Type B pancreatic cell (in vitro differentiated cells): Measurements from ENCODE around the gene PRSS56. TPM values are rescaled to one million over a fixed set of nuclear protein-coding genes. Genes with fewer than 3 reads are reported as not detected.

ENCODE experiments used
- DNase-seq: peaks from one replicate; pipeline ENCODE4 v3.0.0; 2021; ENCODE audit warnings: mixed read lengths; ENCODE audit not compliant: unreplicated experiment; ENCODE audit errors: extremely low spot score
- H3K27ac Mint-ChIP-seq: 2 replicates; pipeline ENCODE4 v1.8.0; 2021; ENCODE audit warnings: mild to moderate bottlenecking, mixed read lengths
- H3K27me3 Mint-ChIP-seq: 2 replicates; pipeline ENCODE4 v1.8.0; 2021; ENCODE audit warnings: mixed read lengths
- H3K36me3 Mint-ChIP-seq: 2 replicates; pipeline ENCODE4 v1.8.0; 2021; ENCODE audit warnings: mixed read lengths
- H3K4me1 Mint-ChIP-seq: one replicate; pipeline ENCODE4 v1.8.0; 2021; ENCODE audit warnings: mixed read lengths; ENCODE audit not compliant: unreplicated experiment
- H3K4me3 Mint-ChIP-seq: 2 replicates; pipeline ENCODE4 v1.8.0; 2021; ENCODE audit warnings: mild to moderate bottlenecking, mixed read lengths
- H3K9me3 Mint-ChIP-seq: 2 replicates; pipeline ENCODE4 v1.8.0; 2021; ENCODE audit warnings: mixed read lengths
- CTCF ChIP-seq: fragments of 200-600 bp; sonication (generic); conservative IDR thresholded peaks from 2 replicates; pipeline ENCODE4 v1.5.0; 2021; ENCODE audit warnings: antibody characterized with exemption, mild to moderate bottlenecking
- long read RNA-seq: library from polyadenylated mRNA; unstranded; transcript quantifications from one replicate; pipeline ENCODE4 v2.0.0, GENCODE V29; 2020
- total RNA-seq: library from RNA; stranded (reverse); gene quantifications from 2 replicates; pipeline ENCODE4 v1.2.1, GENCODE V29; 2021; ENCODE audit warnings: low replicate concordance

PRSS56 gene
- total RNA-seq: 0.34 TPM in 1 of 2 replicates, not detected in the other
- long read RNA-seq: 0 reads

GRCh38 chr2:232519581-232520438 is at the start of gene PRSS56:
TSS of gene PRSS56 (plus strand) at chr2:232520388. CDS start at chr2:232520599, 211 bp downstream.
- H3K9me3 Mint-ChIP-seq: no peaks in the 10 kb centered on the region
- TF ChIP-seq CTCF: no peak
- no peak for DNase-seq
- peaks cover 13% of the 10 kb centered on the region for H3K4me1 Mint-ChIP-seq
- no peak within 1 kb of the TSS for H3K27ac Mint-ChIP-seq
- no peak within 1 kb of the TSS for H3K4me3 Mint-ChIP-seq
- peaks cover 55% of the 10 kb centered on the region for H3K27me3 Mint-ChIP-seq
- no peaks in the 10 kb centered on the region for H3K36me3 Mint-ChIP-seq

- H3K4me1 Mint-ChIP-seq: peaks cover 9% of the 10 kb centered on the region
- H3K36me3 Mint-ChIP-seq: no peaks in the 10 kb centered on the region
- peaks cover 65% of the 10 kb centered on the region for H3K27me3 Mint-ChIP-seq
- no peak overlapping the region for H3K27ac Mint-ChIP-seq
- no peak overlapping the region for H3K4me3 Mint-ChIP-seq
- peak; percentile 53 for DNase-seq
- peaks cover 10% of the 10 kb centered on the region for H3K9me3 Mint-ChIP-seq
- no peak for TF ChIP-seq CTCF
Measured at GRCh38 chr2:232473467-232473890, 46.7 kb upstream of the PRSS56 start.

GRCh38 chr2:232476045-232476444 is 44.1 kb upstream of the PRSS56 start:
- Mint-ChIP-seq H3K36me3 (no peaks in the 10 kb centered on the region), H3K9me3 (peaks cover 10% of the 10 kb centered on the region), H3K4me3 (no peak overlapping the region), H3K4me1 (peaks cover 9% of the 10 kb centered on the region), H3K27me3 (peaks cover 51% of the 10 kb centered on the region), H3K27ac (no peak overlapping the region)
- no peak for DNase-seq
- no peak for TF ChIP-seq CTCF

GRCh38 chr2:232476791-232477190 is 43.4 kb upstream of the PRSS56 start:
- DNase-seq: no peak
- Mint-ChIP-seq H3K4me3 (no peak overlapping the region), H3K36me3 (no peaks in the 10 kb centered on the region), H3K27ac (no peak overlapping the region), H3K9me3 (peaks cover 10% of the 10 kb centered on the region), H3K27me3 (peaks cover 45% of the 10 kb centered on the region), H3K4me1 (peaks cover 9% of the 10 kb centered on the region)
- no peak for TF ChIP-seq CTCF

GRCh38 chr2:232477751-232478510 is 42.3 kb upstream of the PRSS56 start:
- Mint-ChIP-seq H3K27ac (no peak overlapping the region), H3K4me1 (peaks cover 8% of the 10 kb centered on the region), H3K36me3 (no peaks in the 10 kb centered on the region), H3K9me3 (peaks cover 3% of the 10 kb centered on the region), H3K4me3 (no peak overlapping the region), H3K27me3 (peaks cover 43% of the 10 kb centered on the region)
- no peak for DNase-seq
- no peak for TF ChIP-seq CTCF
